ENCODE results near the gene ST7.

Gene ST7

DNA sequence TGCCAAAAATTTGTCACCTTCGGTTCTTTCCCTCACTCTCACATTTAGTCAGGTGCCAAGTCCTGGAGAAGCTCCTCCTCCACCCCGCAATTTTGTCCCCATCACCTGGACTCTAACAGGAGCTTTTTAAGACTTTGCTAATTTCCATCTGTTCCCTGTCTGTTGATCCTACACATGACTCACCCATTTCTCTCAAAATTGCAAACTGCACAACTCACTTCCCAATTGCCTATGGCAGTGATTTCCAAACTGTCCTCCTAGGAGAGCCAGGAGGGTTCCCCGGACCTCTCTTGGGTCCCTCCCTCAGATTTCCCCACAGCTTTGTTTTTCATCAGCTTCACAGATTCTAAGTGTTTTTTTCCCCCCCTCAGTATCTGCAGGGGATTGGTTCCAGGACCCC, 249.2 kb downstream of the ST7 start:
- DNase-seq, result peak; percentile 25

DNA sequence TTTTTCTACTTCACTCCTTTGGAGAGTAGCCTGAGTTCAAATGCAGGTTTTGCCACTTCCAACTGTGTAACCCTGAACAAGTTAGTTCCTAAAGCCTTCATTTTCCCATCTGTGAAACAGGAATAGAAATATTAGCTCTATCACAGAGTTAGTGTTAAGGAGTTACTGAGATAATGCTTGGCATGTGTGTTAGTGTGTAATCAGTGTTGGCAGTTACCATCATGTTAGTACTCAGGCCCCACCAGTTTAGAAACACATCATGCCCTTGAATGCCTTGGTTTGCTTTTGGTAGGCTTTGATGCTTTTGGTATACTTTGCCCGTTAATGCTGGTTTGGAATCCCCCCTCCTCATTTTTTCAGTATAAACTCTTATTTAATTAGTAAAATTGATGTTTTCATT, 249.9 kb downstream of the ST7 start:
- DNase-seq, result no peak

DNA sequence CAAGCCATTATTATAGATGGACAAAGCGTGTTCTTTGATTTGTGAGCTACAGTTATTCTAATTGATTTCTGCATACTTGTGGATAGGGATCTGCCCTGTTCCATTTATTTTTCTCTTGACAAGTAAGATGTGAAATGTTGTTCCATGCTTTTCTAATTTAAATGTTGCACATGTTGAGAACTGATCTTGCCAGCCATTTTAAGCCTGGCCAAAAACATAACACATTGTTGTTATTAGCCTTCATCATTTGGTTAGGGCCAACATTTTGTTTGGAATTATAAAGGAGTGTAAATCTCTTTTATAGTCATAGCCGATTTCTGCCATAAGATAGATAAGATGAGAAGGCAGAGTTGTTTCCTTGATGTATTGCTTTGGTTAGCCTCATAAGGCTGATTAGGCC, 252.6 kb downstream of the ST7 start:
- no peak for DNase-seq

DNA sequence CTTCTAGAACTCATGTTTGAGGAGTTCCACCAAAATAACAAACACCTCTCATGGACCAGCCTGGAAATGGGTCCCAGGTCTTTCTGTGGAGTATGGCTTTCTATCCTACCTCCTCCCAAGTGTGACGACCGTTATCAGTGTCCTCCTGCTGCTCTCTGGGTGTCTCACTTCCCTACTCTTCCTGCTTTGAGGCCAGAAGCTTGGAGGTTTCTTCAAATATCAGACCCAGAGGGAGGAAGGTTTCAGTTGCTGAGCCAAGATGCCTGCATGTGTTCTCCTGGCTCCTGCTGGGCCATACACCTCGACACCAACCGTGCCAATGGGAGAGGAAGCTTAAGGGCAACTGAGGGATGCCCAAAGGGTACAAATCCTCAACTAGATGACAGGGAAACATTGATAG, 255.0 kb downstream of the ST7 start:
- DNase-seq, result no peak

DNA sequence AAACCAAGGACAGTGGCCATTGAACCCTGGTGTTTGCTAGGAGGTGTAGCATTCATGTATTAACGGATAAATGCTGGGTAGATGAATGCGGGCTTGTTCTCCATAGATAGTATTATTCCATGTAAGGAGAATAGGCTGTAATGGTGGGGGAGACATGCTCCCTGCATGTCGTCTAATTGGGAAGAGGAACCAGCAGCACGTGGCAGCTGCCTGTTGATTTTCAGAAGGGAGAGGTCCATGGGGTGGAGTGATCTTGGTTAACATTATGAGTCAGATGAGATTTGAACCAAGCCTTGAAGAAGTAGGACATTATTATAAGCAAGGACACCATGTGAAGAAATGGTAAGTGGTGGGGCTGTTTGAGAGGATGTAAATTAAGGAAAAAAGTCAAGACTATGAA, 257.1 kb downstream of the ST7 start:
- DNase-seq, result no peak

DNA sequence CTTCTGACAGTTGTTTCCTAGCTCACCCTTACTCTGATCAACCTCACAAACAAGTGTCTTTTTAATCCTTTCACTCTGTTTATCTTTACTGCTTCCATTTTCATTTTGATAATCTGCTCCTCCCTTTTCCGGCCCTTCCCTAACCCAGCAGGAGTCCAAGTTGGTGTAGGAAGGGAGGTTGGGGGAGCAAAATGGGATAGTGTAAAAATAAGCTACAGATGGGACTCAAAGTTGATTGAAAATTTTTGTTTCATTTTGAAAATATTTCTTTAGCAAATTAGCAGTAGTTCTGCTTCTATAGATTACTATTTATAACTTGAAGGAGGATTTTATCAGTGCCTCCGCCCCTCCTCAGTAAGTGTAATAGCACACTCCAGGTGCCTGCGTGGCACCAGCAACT, 257.6 kb downstream of the ST7 start:
- no peak for DNase-seq

DNA sequence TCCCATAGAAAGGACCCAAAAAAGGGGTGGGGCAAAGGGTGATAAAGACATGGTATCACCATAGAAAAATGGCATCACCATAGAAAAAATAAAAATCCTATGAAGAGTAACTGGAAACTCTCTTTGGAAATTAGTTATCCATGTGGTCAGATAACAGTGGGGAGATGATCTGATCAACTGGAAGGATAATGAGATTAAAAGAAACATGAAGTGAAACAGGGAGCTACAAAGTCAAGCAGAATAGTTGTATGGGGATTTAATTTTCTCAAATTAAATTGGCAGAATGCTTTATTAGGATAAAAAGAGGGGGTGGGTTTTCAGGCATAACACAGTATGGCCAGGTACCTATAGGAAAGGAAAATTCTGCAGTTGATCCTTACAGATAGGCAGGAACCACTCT, 258.3 kb downstream of the ST7 start:
- DNase-seq, result no peak

DNA sequence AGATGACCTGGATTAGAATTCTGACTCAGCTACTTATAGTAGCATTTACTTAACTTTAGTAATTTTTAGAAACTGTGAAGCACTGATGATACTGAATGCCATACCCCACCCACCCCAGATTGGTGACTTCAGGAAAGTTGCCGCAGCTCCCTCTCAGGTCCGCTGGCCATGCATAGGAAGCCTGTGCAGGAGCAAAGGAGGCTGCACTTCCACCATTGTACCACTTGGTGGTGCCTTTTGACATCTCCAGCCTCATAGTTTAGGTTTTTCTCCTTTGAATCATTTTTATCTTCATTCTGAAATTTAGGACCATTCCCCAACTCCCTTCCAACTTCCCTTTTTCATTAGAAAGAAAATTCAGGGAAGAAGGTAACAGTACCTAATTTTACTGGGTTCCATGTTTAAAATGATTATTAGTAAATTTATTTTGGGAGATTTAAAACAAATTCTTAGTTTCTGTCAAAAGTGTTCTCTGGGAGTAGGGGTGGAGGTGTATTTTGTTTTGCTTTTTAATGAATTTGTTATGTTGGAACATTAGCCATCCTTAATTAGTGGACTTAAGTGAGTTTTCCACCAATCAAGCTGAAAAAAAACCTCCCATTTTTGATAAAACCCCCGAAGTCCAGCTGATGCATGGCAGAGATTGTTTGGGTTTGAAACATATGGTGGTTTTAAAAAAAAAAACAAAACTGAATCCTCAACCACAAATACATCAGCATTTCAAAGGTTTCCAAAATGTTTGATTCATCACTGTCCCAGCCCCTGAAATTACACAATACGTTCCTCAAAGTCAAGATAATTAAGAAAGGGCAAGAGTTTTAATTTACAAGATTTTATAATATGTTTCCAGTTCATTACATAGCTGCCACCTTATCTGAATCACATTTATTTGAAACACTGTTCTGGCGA, 259.9 kb downstream of the ST7 start:
- peak; percentile 75 for DNase-seq

DNA sequence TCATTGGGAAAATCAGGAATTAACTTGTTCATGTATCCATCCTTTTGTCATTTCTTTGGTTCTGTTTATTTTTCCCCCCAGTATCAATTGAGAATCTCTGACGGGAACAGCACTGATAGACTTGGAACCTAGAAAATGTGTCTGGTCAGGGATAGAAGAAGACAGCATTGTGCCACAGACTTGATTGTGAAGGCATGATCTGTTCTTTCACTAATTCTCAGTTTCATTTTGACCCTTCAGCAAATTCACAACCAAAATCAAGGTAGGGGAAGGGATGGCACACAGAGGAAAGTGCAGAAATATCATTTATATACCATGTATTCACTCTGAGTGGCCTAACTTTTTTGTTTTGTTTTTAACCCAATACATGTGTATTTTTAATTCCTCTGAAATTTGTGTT, 262.7 kb downstream of the ST7 start:
- DNase-seq, result no peak

DNA sequence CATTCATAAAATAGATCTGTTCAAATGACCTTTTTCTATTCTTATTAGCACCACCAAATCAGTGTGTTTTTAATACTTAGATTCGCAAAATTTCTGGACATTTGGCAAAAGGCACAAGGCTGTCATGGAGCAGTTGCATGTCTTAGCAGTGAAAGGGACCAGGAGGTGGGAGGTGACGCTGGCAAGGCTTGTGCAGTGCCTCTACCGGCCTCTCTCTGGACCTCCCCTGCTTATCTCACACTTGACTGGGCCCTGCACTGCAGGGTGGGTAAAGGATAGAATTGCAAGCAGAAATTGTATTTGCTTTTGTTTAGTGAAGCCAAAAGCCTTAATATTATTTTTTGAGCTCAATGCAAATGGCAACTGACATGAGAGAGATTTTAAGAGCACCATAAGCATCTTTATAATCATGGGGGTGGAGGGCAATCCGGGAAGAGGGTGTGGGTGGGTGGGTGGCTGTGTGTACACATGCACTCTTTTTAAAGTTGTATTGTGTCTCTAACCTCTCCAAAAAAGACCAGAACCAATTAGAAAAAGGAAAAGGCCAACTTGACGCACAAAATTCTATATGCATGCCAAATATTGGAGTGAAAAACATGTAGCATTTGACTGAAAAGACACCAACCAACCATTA, 263.3 kb downstream of the ST7 start:
- no peak for DNase-seq

DNA sequence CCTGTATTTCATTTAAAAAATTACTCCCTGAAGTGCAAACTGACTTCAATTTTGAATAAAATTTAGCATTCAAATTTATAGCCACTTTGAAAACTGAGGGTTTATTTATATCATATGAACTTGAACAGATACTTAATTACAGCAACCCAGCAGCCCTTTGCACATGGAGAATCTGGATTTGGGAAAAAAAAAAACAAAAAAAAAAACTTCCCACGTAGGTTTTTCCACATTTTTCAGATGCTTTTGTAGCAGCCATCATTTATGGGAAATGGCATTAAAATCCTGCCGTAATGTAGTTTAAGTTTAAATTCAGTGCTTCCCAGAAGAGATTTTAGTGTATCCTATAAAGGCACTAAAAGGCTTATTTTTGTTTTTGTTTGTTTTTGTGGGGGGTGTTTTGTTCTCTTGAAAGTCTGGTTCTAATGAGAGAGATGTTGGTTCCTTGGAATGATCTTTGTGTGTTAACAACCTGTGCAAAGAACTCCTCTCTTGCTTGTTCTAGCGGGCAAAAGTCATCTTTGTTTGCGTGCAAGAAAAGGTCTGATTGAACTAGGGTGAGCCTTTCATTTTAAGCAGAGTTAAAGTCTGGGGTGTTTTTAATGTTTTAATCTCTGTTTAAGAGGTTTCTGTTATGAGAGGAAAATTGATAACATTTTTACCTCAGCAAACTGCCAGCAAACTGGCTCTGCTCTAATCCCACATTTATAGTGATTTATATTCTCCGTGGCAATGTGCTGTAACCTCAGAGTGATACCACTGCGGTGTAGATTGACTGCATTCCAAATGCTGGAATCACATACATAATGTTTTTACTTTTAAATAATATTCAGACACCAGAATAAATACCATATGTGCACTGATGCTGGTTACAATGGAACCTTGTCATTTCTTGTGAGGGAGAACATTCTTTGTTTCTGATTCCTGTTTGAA, 264.1 kb downstream of the ST7 start:
- DNase-seq, result peak; percentile 96

DNA sequence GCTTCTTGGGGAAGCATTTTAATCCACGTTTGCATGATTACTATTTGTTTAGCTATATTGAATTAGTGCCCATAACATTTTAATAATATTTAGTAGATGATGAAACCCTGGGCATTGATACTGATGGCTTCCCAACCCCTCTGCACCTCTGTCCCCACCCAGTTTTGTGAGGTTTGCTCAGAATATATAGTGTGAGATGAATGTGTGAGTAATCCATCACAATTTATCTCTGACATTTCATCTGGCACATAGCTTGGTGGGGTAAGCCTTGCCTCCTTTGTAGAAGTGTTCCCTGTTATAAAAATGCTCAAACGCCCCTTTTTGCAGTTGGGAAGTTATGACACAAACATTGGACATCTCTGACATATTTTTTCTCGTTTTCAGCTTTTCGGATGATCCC, 265.4 kb downstream of the ST7 start:
- peak; percentile 55 for DNase-seq

DNA sequence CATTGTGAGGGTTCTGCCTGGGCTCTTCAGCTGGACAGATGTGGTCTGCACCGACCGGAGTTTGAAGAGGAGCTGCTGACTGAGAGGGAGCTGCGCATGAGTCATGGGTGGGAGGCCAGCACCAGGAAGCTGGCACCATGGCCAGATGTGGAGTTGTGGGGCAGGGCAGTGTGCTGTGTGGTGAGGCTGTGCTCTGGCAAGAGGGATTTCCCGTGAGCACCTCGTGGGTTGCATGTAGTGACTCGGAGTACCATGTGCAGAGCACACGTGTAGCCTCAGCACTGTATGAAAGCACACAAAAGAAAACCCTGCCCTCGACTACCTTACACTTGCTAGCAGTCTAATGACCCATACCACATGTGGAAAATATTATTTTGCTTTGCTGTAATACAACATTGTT, 266.2 kb downstream of the ST7 start:
- DNase-seq, result peak; percentile 43

DNA sequence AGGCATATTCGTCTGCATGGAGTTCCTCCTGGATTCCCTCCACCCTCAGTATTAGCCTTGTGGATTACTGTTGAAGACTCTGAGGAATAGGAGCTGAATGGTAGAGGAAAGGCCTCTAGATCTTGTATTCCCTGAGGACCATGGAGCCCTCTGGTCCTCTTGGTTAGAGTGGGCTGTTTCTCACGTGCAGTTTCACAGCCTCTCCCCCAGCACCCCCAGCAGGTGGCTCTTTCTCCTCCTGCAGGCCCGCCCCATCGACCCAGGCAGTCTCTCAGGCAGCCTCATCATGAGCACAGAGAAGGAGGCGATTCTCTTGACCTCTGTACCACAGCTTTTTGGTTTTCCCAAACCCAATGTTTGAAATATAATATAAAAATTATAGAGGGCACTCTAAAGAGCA, 267.5 kb downstream of the ST7 start:
- no peak for DNase-seq

DNA sequence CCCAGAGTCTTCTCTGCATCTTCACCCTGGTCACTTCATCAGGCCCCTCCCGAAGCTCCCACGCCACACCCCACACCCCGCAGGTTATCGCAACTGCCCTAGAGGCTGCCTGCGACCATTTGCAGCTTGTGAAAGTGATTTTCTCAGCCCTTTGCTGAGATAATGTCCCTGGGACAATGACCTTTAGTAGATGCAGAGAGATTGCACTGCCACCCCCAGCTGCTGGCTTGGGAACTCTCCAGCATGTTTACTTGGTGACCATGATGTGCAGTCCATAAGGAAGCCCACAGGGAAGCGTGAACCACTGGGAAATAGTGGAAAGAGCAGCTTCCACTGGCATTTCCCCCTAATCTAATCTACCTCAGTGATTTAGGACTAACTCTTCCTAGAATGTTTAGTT, 272.2 kb downstream of the ST7 start:
- no peak for DNase-seq

DNA sequence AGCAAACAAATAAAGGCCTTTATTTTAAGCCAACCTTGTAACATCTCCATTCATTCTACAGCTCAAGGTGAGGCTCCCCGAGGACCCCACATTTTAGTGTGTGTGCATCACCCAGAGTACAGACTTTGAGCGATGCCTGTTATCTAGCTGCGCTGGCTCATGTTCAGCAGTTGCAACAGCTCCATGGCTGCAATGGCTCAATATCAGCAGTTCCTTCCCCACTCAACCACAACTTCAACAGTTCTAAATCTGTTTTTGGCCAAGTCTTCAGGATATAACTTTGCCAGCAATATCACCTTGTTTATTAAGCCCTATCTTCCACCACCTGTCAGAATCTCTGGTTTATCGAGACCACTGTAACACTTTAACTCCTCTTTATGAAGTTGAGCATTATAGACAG, 273.8 kb downstream of the ST7 start:
- no peak for DNase-seq

DNA sequence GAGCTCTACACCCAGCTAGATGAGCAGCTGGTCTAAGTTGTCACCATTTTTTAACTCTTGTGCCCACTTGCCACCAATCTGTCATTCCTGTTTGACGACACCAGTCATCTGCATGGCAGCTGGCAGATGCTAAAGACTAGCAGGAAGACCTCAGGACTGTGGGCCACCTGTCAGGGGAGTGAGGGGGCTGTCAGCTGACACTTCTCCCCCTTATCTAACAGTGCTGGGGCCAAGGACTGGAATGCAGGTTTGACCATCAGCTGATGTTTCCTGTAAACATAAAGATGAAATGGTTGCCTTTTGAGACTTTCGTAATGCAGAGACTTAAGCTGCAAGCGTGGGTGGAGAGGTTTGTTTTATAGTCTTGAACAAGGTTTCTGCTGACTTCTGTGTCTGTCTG, 276.0 kb downstream of the ST7 start:
- no peak for DNase-seq

DNA sequence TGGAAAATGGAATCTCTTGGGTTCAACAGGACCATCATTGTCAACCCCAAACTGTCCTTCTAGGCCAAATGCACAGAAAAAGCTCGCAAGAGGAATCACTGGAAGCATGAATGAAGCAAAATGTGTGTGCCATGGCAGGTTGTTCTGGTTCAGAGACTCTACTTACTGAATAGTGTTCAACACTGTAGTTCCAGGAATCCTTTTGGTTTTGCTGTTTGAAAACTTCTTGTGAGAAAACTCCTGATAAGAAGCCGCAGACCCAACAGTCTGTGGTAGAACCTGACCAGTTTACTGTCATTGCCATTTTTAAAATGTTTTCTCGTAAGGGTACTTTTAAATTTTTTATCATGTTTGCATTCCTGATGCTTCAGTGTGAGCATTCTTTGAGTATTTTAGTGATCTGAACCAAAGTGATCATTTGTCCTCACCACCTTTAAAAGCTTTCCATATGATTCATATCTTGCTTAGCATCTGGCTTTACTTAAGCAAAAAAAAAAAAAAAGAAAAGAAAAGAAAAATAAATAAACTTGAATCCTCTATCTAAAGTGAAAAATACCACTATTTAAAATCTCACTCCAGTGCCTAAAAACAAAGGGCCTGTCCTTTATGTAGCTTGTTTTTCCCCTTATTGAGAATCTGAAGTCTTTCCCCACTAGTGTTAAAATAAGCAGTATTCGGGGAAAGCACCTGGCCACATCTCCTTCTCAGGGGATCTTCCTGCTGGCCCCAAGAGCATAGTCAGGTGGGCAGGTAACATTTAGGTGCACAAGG, 277.2 kb downstream of the ST7 start:
- DNase-seq, result peak; percentile 90

DNA sequence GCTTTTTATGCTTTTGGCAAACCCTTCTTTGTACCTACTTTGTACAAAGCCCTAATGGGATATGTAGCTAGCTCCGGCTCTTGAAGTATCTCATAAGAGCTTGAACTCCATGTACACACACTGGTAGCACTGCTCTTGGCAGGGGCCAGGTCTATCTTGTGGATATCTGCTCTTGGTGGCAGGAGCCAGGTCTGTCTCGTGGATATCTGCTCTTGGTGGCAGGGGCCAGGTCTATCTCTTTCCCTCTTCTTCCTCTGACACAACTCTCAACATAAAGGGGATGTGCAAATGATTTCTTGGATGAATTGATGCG, 277.7 kb downstream of the ST7 start:
- no peak for DNase-seq

DNA sequence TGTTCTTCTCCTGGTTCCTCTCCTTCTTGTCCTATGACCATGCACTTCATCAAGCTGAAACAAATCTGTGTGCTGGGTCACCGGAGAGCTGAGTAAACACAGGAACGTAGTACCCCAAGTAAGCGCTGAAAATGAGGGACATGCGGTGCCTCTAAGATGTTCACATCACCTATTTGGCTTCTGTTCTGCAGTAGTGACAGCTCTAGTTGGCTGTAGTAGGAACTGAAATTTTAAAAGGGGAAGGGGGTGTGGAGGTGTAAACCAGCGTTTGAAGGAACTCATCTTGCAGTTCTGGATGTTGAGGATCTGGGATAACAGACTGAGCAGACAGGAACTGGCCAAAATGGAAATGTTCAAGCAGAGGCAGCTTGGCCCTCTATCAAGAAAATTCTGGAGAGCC, 284.3 kb downstream of the ST7 start:
- no peak for DNase-seq

DNA sequence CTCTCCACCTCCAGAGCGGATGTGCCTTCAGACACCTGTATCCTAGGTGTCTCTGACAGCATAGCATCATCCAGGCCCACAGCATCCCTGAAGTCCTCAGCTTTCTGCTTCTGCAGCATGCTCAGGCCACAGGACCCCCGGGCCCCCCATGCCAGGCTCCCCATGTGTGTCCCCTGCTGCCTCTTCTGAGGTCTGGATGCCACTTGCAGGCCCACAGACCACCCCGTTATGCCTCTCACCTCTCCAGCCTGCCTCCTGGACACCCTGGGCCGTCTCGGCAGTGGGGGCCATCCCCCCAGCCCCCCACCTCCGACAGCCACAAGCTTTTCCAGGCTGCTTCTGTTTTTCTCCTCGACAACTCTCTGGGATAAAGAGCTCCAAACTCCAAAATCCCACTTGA, 285.2 kb downstream of the ST7 start:
- no peak for DNase-seq

DNA sequence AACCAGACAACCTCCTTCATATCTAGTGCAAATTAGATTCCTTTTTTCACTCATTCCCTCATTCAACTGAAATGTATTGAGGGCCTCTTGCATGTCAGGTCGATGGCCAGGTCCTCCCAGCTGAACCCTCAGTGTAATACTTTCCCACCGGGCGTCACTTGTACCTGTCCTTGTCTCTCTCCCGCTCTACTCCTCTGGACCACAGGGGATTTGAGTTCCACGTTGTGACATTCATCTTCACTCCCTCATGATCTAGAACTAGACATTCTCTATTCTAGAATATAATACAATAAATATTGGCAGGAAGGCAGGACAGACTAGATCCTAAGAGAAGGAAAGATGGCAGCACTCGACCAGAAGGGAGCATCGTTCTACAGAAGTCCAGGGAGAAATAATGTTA, 285.6 kb downstream of the ST7 start:
- DNase-seq, result no peak

DNA sequence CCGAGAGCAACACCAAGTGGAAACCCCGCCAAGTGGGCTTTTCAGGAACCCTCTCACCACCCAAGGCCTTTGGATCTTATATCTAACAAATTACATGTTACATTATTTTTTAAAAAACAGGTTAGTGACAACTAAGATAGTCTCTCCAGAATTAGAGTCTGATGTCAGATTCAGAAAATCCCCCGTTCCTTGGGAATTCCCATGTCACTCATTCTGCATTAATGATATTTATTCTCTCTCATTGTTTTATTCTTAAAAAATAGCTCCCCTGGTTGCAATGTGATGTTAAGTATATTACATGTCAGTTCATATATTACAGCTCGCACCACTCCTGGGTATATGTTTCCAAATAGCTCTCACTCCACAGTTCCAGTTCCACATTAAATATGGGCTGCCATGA, 287.8 kb downstream of the ST7 start:
- no peak for DNase-seq

Data from fibroblast of skin of right biceps (primary cell).